Lower lobe of right lung (tissue), 2 donors: ENCODE results near the gene MYBPC3. TPM values are rescaled to one million over a fixed set of nuclear protein-coding genes. Genes with fewer than 3 reads are reported as not detected.

Source experiments
- ATAC-seq, 2 donors: fragments of 200-7000 bp; cut with Tn5 transposase; one replicate each; pipeline ENCODE4 v1.9.1; 2020 to 2022; ENCODE audit warnings: mild to moderate bottlenecking in 2 of 2, moderate library complexity in 2 of 2
- DNase-seq: peaks from one replicate; pipeline ENCODE4 v3.0.0-alpha.2; 2020
- H3K27ac ChIP-seq: fragments of 200-600 bp; one replicate; pipeline ENCODE4 v1.8.0; 2022
- H3K27me3 ChIP-seq: fragments of 200-600 bp; one replicate; pipeline ENCODE4 v1.8.0; 2022; ENCODE audit warnings: low read depth
- H3K36me3 ChIP-seq: fragments of 200-600 bp; one replicate; pipeline ENCODE4 v1.8.0; 2022; ENCODE audit warnings: mild to moderate bottlenecking
- H3K4me1 ChIP-seq: fragments of 200-600 bp; one replicate; pipeline ENCODE4 v1.8.0; 2022
- H3K4me3 ChIP-seq: fragments of 200-600 bp; one replicate; pipeline ENCODE4 v1.8.0; 2022; ENCODE audit warnings: mild to moderate bottlenecking
- H3K9me3 ChIP-seq: fragments of 200-600 bp; one replicate; pipeline ENCODE4 v1.8.0; 2022
- intact Hi-C: fragments of 100-400 bp; cut with DNase I; formaldehyde crosslinking; loops from one replicate; pipeline ENCODE4 v1.11.0; 2022
- total RNA-seq: library from RNA; stranded (reverse); fragmentation: NEBNext Ultra II Directional; extraction: Animal tissue kit (Norgen Biotek cat#: 25700); gene quantifications from one replicate; pipeline ENCODE4 v1.2.1, GENCODE V29; 2021
- TF ChIP-seq, protein P1 (sequence below): fragments of 200-600 bp; IDR thresholded peaks from one replicate; pipeline ENCODE4 v1.8.0; 2022; ENCODE audit warnings: antibody characterized with exemption, mild to moderate bottlenecking
- donor health status: DM: no; HTN: yes; CAD: no; lungs with severe emphysema.

MYBPC3 gene
- total RNA-seq, 1 donor from 2014 or later: 0.86 TPM

DNA sequence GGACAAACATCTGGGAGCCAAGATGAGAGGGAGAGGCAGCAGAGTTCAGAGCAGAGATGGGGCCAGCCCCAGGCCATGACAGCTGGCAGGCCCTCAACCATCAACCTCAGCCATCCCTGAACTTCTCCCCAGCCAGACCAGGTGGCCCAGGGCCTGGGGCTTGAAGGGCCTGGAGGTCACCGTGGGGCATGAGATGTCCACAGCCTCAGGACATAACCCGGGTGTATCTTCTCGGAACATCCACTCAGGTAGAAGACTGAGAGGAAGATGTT, 43.5 kb upstream of the MYBPC3 start:
- intact Hi-C loops: no loop called here
- no peak for ATAC-seq
- Histone ChIP-seq H3K27ac (peak overlapping the region; percentile 93), H3K36me3 (no peaks in the 10 kb centered on the region), H3K4me1 (peaks cover 59% of the 10 kb centered on the region), H3K9me3 (no peaks in the 10 kb centered on the region), H3K4me3 (no peak overlapping the region), H3K27me3 (no peaks in the 10 kb centered on the region)
- TF ChIP-seq, protein P1, sequence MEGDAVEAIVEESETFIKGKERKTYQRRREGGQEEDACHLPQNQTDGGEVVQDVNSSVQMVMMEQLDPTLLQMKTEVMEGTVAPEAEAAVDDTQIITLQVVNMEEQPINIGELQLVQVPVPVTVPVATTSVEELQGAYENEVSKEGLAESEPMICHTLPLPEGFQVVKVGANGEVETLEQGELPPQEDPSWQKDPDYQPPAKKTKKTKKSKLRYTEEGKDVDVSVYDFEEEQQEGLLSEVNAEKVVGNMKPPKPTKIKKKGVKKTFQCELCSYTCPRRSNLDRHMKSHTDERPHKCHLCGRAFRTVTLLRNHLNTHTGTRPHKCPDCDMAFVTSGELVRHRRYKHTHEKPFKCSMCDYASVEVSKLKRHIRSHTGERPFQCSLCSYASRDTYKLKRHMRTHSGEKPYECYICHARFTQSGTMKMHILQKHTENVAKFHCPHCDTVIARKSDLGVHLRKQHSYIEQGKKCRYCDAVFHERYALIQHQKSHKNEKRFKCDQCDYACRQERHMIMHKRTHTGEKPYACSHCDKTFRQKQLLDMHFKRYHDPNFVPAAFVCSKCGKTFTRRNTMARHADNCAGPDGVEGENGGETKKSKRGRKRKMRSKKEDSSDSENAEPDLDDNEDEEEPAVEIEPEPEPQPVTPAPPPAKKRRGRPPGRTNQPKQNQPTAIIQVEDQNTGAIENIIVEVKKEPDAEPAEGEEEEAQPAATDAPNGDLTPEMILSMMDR: no peak
- DNase-seq: no peak

DNA sequence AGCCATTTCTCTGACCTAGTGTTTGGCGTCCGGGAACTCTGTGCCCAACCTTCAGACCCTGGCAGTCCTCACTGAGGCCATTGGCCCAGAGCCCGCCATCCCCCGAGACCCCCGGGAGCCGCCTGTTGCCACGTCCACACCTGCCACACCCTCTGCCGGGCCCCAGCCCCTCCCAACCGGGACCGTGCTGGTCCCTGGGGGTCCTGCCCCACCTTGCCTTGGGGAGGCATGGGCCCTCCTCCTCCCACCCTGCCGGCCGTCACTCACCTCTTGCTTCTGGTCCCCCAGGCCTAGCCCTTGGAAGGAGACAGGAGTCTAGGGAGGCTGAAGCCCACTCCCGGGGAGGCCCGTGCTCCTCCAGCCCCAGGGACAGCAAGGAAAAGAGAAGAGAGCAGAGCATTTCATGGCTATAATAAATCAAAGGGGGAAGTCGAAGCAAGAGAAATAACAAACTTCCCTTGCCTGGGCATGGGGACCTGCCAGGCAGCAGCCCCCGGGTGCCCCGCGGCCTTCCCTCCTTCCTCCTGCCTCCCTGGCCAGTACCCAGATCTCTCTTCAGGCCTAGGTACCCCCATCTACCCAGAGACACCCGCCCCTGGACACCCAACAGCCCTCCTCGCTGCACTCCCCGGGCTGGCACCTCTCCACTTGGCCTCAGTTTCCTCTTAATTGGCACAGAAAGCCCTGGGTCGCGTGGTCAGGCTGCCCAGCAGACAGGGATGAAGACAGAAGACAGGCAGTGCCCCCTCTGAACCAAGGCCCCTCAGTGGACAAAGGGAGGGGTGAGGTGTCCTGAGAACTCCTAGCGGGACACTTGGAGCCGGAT, 42.9 kb upstream of the MYBPC3 start:
- TF ChIP-seq, protein P1: no peak
- DNase-seq (no peak), ATAC-seq (no peak)
- Histone ChIP-seq H3K27me3 (no peaks in the 10 kb centered on the region), H3K4me3 (peak overlapping the region; percentile 40), H3K9me3 (no peaks in the 10 kb centered on the region), H3K27ac (peak overlapping the region; percentile 93), H3K4me1 (peaks cover 59% of the 10 kb centered on the region), H3K36me3 (no peaks in the 10 kb centered on the region)
- intact Hi-C loops: no loop called here

DNA sequence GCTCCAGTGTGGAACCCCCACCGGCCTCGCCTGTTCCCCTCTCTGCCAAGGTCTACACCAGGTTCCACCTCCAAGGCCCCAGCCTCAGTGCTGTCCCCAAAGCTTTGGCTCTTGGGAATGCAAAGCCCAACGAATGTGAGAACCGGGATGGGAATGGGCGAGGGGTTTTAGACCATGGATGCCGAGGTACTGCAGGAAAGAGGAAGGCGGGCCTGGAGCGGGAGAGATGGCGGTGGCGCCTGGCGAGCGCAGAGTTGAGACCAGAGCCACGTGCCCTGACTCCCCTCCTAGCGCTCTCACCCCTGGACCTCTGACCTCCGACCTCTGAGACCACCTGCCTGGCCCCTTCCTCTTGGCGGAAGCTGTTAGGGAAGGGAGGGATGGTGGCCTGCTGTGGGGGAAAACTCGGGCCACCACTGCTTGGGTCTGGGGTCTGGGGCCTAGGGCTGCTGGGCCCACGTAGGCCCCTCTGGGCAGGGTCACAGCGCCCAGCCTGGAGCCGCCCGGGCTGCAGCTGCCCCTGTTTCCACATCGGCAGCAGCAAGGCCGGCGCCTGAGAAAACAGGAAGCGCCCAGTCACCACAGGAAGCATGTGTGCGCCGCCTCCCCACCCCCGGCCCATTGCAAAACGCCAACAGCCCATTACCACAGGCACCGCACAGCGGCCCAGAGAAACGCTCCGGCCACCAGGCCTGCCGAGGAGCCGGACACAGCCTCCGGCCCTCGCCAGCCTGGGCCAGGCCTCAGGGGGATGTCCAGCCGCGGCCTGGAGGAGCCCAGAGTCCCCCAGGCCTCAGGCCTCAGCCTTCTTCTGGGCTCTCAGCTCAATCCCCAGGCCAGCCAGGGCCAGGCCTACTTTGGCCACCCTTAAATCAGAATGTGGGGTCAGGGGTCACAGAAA, 42.1 kb upstream of the MYBPC3 start:
- peak; percentile 70 to 74 for ATAC-seq
- Histone ChIP-seq H3K4me1 (peaks cover 57% of the 10 kb centered on the region), H3K36me3 (no peaks in the 10 kb centered on the region), H3K4me3 (peak overlapping the region; percentile 40), H3K27me3 (no peaks in the 10 kb centered on the region), H3K27ac (peak overlapping the region; percentile 93), H3K9me3 (no peaks in the 10 kb centered on the region)
- intact Hi-C loops: no loop called here
- peak; percentile 87 for DNase-seq
- TF ChIP-seq, protein P1: no peak

DNA sequence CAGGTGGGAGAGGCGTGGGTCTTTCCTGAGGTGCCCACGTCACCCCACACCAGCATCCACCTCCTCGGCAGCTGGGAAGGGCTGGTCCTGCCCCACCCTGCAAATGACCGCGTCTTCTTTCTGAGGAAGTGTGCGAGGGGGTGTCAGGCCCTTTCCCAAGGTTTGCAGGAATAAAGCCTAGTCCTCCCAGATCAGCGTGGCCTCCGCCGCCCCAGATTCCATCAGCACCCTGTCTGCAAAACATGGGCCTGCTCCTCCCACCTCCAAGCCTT, 41.5 kb upstream of the MYBPC3 start:
- TF ChIP-seq, protein P1: no peak
- H3K27ac ChIP-seq: peak overlapping the region; percentile 93
- H3K36me3 ChIP-seq: no peaks in the 10 kb centered on the region
- H3K4me3 ChIP-seq: peak overlapping the region; percentile 40
- intact Hi-C loops: no loop called here
- H3K4me1 ChIP-seq: peaks cover 57% of the 10 kb centered on the region
- ATAC-seq (peak; percentile 20 to 34), DNase-seq (peak; percentile 80)
- no peaks in the 10 kb centered on the region for H3K9me3 ChIP-seq
- H3K27me3 ChIP-seq: no peaks in the 10 kb centered on the region

DNA sequence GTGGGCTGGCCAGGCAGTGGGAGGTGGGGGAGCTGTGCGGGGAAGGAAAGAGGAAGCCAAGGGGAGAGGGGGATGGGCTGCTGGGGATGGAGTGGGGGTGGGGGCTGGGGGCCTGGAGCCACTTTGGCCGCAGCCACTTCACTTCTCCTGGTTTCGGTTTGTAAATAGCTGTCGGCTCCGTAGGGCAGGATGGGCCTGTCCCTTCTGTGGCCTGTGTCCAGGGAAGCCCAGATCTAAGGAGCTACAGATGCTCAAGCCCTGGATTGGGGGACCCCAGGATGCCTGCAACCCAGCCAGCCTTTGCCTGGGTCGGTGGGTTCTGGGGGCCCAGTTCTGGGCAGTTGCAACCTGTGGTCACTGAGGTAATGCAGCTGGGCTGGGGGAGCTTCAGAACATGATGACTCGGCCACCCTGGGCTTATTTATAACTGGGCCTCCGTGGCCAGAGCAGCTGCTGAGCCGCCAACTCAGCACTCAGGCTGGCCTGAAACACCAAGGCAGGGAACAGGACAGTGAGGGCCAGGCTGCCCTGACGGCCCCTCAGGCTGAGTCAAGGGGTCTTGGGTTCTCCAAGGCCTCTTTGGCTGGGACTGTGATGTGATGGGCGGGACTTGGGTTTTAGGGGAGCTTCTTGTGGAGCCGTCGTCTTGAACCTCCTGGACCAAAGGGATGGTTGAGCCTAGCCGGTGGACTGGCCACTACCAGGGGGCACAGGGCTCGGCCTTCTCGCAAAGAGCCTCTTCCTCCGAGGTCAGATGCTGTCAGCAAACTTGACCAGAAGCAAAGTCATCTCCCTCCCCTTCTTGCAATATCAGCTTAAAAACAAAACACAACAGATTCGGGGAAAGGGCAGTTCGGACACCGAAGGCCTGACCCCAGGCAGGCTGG, 40.9 kb upstream of the MYBPC3 start:
- Histone ChIP-seq H3K36me3 (no peaks in the 10 kb centered on the region), H3K27me3 (no peaks in the 10 kb centered on the region), H3K4me3 (peak overlapping the region; percentile 40), H3K4me1 (peaks cover 62% of the 10 kb centered on the region), H3K9me3 (no peaks in the 10 kb centered on the region), H3K27ac (peak overlapping the region; percentile 93)
- TF ChIP-seq, protein P1: no peak
- peak; percentile 74 for DNase-seq
- ATAC-seq: peak; percentile 9 to 28
- intact Hi-C loops: no loop called here
